Activated CD8-positive, alpha-beta memory T cell treated with anti-CD3 and anti-CD28 coated beads for 24 hours (primary cell): ENCODE data around the gene NFKBIZ.

Source experiments
- DNase-seq: peaks from one replicate; pipeline ENCODE4 v3.0.0-alpha.2; 2020

NFKBIZ gene

GRCh38 chr3:101848754-101849713, at the start of gene NFKBIZ:
NFKBIZ (plus strand) TSS chr3:101849514; CDS start chr3:101849629, 115 bp downstream.
- peak; percentile 96 for DNase-seq

- no peak for DNase-seq
Measured at GRCh38 chr3:101801174-101801573, 48.1 kb upstream of the NFKBIZ start.

GRCh38 chr3:101802179-101802578, 47.1 kb upstream of the NFKBIZ start:
- DNase-seq, result no peak

- no peak for DNase-seq
Measured at GRCh38 chr3:101803173-101803782, 46.0 kb upstream of the NFKBIZ start.

GRCh38 chr3:101803939-101804338, 45.4 kb upstream of the NFKBIZ start:
- DNase-seq, result no peak

GRCh38 chr3:101806491-101806890, 42.8 kb upstream of the NFKBIZ start:
- DNase-seq, result no peak

- no peak for DNase-seq
Measured at GRCh38 chr3:101807888-101808287, 41.4 kb upstream of the NFKBIZ start.

- DNase-seq, result no peak
Measured at GRCh38 chr3:101809178-101810021, 39.9 kb upstream of the NFKBIZ start.

GRCh38 chr3:101810022-101810418, 39.3 kb upstream of the NFKBIZ start:
- DNase-seq, result no peak

- no peak for DNase-seq
Measured at GRCh38 chr3:101811875-101812274, 37.4 kb upstream of the NFKBIZ start.

GRCh38 chr3:101812895-101813294, 36.4 kb upstream of the NFKBIZ start:
- DNase-seq, result no peak

GRCh38 chr3:101813817-101814440, 35.4 kb upstream of the NFKBIZ start:
- no peak for DNase-seq

- DNase-seq, result no peak
Measured at GRCh38 chr3:101814835-101815234, 34.5 kb upstream of the NFKBIZ start.

GRCh38 chr3:101816215-101817149, 32.8 kb upstream of the NFKBIZ start:
- DNase-seq, result no peak

- no peak for DNase-seq
Measured at GRCh38 chr3:101817992-101818391, 31.3 kb upstream of the NFKBIZ start.

GRCh38 chr3:101819649-101820206, 29.6 kb upstream of the NFKBIZ start:
- DNase-seq, result no peak

GRCh38 chr3:101821503-101821902, 27.8 kb upstream of the NFKBIZ start:
- no peak for DNase-seq

- DNase-seq, result no peak
Measured at GRCh38 chr3:101823525-101823924, 25.8 kb upstream of the NFKBIZ start.

GRCh38 chr3:101824702-101825101, 24.6 kb upstream of the NFKBIZ start:
- DNase-seq, result no peak

- no peak for DNase-seq
Measured at GRCh38 chr3:101825904-101826445, 23.3 kb upstream of the NFKBIZ start.
